Measurements from ENCODE around the gene TSR3.

TSR3 gene

DNA sequence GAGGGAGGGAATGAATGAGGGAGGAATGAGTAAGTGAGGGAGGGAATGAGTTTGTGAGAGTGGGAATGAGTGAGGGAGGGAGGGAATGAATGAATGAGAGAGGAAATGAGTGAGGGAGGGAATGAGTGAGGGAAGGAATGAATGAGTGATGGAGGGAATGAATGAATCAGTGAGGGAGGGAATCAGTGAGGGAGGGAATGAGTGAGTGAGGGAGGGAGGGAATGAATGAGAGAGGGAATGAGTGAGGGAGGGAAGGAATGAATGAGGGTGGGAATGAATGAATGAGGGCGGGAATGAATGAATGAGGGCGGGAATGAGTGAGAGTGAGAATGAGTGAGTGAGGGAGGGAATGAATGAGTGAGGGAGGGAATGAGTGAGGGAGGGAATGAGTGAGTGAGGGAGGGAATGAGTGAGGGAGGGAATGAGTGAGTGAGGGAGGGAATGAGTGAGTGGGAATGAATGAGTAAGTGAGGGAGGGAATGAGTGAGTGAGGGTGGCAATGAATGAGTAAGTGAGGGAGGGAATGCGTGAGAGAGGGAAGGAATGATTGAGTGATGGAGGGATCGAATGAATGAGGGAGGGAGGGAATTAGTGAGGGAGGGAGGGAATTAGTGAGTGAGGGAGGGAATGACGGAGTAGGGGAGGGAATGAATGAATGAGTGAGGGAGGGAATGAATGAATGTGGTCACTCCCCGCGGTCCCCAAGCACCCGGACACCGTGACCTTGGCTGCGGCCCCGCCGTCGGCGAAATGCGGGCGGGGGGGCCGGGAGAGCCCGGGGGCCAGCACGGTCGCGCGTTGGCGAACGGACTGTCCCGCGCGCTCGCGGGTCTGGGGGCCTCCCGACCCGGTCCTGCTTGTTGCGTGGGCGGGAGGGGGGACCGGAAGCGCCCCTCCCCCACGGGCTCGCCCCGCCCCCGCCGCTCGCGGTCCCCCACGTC lies 43.4 kb downstream of the TSR3 start:
- DNase-seq (ENCODE audit: low read depth), result no peak

DNA sequence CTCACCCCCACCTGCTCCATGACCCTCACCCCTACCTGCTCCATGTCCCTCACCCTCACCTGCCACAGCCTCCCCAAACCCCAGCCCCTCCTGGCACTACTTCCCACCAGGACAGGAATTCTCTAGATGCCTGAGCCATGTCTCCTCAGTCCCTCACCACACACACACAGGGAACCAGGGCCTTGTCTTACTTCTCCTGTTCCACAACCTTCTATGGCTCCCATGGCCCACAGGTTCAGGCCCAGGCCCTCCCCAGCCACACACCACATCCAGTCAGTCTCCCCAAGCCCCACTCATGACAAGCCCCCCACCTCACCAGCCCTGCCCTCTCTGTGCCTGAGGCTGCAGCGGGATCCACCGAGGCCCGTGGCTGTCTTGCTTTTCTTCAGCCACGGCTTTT lies 45.3 kb downstream of the TSR3 start:
- DNase-seq (ENCODE audit: low read depth), result no peak

DNA sequence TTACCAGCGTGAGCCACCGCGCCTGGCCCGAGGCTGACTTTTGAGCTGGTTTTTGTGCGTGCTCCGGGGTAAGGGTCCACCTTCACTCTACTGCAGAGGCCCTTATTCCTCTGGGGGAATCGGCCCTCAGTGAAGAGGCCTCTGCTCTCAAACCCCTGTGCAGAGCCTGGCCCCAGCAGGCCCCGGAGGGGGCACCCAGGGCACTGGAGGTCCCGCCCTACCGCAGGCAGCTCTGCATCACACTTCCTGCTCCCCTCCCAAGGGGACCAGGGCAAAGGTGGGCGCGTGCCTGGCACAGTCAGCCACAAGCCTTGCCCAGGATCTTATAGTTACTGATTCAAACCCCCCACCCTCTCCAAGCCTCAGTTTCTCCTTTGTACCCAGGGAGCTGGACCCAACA lies 45.9 kb downstream of the TSR3 start:
- DNase-seq (ENCODE audit: low read depth), result no peak

DNA sequence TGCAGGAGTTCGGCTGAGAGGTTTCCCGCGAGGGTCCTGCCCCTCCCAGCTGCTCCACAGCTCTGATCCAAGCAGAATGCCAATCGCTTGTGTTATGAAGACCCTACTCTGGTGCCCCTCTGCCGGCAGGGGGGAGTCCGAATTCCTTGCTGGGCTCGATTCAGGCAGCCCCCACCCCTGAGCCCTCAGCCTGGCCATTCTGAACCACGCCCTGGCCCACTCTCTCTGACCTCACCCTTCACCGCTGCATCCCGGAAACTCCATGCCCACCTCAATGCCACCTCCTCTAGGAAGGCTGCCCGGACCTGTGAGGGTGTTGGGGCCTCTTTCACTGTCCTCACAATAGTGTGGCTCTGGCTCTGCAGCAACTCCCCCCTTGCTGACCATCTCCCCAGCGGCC lies 50.1 kb downstream of the TSR3 start:
- no peak for DNase-seq (ENCODE audit: low read depth)

DNA sequence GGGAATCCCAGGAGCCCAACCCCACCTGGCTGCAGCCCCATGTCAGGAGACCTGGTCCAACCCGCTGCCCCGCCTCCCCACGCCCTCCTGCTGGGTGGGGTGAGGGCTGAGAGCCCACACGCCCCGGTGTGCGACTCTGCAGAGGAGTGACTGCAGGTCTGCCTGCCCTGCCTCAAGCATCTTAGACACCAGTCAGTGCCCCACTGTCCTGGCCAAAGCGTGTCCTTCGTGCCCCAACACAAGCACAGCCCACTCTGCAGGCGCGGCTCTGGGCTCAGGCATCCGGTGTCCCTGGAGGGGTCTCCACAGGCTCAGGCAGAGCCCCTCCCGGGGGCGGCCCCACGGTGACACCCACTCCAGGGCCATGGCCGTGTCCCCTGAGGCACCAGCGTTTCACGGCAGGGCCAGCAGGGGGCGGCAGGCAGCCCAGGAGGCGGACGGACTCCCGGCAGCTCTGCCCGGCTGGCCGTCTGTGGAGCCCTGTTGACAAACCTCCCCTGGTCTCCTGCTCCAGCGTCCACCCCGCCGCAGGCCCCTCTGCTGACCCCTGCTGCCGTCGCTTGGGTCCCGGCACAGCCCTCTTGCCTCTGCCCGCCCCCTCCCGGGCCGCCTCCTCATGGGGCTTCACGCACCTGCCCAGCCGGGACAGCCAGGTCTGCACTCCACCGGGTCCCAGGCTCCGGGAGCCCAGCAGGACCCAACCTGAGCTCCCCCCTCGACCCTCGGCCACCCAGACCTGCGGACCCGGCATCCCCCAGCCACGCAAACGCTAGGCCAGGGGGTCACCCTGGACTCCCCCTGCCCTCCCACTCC lies 50.8 kb downstream of the TSR3 start:
- DNase-seq (ENCODE audit: low read depth), result peak; percentile 16

DNA sequence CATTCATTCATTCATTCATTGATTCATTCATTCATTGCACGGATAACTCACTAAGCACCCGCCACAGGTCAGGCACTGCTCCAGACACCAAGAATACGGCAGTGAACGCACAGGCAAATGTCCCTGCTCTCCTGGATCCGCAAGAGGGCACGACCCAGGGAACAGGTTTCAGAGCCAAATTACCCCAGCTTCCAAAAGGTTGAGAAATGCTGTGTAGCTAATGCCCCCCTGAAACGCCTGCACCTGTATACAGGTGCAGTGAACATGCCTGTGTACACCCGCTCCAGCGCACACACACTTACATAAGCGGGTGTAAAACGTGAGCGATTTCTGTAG lies 51.8 kb downstream of the TSR3 start:
- DNase-seq (ENCODE audit: low read depth), result no peak

Data from stromal cell of bone marrow (primary cell).